ENCODE measurements around the gene PLXNA4.

DNA sequence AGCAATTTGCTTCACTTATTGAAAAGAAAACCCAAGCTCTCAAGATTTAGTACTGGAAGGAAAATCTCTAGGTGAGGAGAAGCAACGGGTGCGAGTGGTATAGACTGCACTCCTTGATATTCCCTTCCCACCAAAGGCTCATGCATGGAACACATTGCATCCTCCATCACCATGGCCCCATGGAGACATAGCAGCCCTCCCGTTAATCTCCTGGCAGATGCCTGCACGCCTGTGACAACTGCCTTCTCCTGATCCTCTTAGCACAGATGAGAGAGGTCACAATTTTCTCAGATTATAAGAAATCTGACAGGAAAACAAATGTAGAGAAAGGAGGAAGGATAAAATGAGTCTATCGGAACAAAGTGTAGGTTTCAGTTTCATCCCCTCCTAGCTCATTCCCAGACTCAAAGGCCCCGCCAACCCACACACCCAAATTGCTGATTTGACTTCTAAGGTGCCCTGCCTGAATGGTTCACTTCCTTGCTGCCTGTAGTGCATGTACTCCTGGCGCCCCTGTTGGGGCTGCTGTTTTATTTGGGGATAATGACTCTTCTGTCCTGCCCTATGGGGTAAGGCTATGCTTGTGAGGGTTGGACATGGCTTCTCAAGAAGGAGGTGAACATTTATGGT, 50.0 kb downstream of the PLXNA4 start:
- TF ChIP-seq, protein P1, sequence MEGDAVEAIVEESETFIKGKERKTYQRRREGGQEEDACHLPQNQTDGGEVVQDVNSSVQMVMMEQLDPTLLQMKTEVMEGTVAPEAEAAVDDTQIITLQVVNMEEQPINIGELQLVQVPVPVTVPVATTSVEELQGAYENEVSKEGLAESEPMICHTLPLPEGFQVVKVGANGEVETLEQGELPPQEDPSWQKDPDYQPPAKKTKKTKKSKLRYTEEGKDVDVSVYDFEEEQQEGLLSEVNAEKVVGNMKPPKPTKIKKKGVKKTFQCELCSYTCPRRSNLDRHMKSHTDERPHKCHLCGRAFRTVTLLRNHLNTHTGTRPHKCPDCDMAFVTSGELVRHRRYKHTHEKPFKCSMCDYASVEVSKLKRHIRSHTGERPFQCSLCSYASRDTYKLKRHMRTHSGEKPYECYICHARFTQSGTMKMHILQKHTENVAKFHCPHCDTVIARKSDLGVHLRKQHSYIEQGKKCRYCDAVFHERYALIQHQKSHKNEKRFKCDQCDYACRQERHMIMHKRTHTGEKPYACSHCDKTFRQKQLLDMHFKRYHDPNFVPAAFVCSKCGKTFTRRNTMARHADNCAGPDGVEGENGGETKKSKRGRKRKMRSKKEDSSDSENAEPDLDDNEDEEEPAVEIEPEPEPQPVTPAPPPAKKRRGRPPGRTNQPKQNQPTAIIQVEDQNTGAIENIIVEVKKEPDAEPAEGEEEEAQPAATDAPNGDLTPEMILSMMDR (IDR thresholded peaks at IDR 0.05; ENCODE audit: low read depth, low read length, poor library complexity, severe bottlenecking), result no peak
- no peak for TF ChIP-seq EZH2phosphoT487 (IDR thresholded peaks at IDR 0.05; ENCODE audit: borderline replicate concordance, low read length)

Measured in DOHH2 (cell line).